Astrocyte of the spinal cord (primary cell): Measurements from ENCODE around the gene ASB10.

Experiments used
- DNase-seq: peaks from one replicate; pipeline ENCODE4 v3.0.0; 2011; ENCODE audit warnings: low read depth, low spot score
- H3K4me3 ChIP-seq: 2 replicates; pipeline ENCODE4 v1.5.1; 2011; ENCODE audit warnings: low read depth, mild to moderate bottlenecking, low read length, moderate library complexity
- in situ Hi-C: cut with HindIII; loops from 2 replicates; pipeline ENCODE4 v1.10.0; 2017; ENCODE audit warnings: low sequenced_read_pairs
- TF ChIP-seq, protein P1 (sequence below): IDR thresholded peaks from 2 replicates; pipeline ENCODE4 v1.5.1; 2012; ENCODE audit warnings: low read depth, mild to moderate bottlenecking, low read length, inconsistent platforms

Gene ASB10

DNA sequence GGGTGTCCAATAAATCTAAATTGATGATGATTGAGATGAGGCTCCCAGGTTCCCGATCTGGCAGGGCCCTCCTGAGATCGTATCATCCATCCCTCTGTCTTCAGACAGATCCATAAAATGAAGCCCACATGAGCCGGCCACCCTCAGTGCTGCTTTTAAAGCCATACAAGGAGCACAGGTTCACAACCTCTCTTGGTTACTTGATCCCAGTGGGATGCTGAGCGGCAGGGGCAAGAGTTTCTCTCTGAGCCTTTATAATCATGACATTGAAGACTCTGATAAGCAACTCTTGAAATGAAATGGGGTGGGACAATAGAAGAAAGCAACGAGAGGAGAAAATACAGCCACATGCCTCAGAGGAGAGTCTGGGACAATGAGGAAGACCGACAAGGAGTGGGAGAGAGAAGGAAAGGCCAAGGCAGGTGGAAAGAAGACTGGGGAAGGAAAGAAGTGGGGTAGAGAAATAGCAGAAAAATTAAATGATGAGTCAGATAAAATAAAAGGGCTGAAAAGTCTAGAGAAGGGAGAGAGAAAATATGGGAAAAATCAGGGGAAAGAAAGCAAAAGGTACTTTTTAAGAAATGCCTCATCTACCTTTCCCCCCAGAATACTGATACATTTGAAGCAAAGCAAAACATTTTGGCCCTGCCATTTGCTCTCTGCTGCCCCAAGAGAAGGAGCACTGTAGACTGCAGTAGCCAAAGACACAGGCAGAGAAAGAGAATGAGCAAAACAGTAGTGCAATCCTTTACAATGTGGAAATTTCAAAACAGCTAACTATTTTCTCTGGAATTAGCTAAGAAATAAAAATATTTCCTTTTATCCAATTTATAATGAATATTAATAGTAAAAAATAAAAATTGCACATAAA lies 34.2 kb downstream of the ASB10 start:
- TF ChIP-seq, protein P1, sequence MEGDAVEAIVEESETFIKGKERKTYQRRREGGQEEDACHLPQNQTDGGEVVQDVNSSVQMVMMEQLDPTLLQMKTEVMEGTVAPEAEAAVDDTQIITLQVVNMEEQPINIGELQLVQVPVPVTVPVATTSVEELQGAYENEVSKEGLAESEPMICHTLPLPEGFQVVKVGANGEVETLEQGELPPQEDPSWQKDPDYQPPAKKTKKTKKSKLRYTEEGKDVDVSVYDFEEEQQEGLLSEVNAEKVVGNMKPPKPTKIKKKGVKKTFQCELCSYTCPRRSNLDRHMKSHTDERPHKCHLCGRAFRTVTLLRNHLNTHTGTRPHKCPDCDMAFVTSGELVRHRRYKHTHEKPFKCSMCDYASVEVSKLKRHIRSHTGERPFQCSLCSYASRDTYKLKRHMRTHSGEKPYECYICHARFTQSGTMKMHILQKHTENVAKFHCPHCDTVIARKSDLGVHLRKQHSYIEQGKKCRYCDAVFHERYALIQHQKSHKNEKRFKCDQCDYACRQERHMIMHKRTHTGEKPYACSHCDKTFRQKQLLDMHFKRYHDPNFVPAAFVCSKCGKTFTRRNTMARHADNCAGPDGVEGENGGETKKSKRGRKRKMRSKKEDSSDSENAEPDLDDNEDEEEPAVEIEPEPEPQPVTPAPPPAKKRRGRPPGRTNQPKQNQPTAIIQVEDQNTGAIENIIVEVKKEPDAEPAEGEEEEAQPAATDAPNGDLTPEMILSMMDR = peak; percentile 34
- in situ Hi-C loops = no loop called here
- H3K4me3 ChIP-seq = no peak overlapping the region
- no peak for DNase-seq

DNA sequence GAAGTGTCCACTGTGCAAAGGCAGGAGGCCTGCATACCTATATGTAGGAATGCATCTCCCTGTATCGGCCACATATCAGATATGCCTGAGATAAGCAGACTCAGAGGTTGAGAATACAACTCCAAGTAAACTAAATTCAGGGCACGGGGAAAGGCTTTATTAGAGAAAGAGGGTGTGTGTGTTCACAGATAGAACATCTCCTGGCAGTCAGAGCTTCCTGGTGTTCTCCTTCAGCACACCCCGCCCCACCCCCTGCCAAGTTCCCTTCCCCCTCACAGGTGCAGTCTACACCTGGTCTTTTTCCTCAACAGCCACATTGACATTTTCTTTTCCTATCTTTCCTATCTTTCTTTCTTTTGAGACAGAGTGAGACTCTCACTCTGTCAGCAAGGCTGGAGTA lies 36.7 kb downstream of the ASB10 start:
- TF ChIP-seq, protein P1 = no peak
- DNase-seq = no peak
- in situ Hi-C loops = no loop called here
- no peak overlapping the region for H3K4me3 ChIP-seq

DNA sequence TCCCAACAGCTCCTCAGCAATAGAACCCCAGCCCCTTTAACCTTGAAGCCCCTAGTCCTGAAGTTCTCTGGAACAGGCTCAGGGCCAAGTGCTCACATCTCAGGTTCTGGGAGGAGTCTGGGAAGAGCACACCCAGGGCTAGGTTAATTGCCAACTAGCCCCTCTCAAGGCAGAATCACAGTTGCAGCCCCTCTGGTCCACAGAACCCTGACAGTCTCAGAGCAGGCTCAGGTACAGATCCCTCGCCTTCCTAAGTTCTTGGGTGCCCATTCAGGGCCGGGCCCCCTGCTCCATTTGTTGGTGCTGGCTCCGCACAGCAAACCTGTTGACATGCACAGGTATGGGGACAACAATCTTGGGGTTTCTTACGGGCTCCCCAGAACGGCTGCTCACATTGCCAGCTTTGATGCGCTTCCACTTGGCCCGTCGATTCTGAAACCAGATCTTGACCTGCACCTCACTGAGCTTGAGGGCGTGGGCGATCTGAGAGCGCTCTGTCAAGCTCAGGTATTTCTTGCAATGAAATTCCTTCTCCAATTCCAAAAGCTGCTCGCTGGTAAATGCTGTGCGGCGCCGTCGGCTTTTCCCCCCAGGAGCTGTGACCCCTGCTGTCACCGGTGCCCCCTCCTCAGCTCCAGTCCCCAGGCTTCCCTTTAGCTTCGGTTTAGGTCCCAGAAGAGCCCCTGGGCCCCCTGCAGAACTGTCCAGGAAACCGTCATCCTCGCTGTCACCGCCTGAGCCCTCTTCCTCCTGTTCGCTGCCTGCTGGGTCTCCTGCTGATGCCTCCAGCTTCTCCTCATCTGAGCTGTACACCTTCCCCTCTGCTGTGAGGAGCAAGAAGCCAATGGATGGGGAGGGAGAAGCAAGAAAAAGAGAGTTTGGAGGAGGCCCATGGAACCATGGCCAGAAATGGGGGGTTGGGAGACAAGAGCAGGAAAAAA lies 38.5 kb downstream of the ASB10 start:
- in situ Hi-C loops = no loop called here
- no peak for DNase-seq
- TF ChIP-seq, protein P1 = no peak
- H3K4me3 ChIP-seq = no peak overlapping the region

DNA sequence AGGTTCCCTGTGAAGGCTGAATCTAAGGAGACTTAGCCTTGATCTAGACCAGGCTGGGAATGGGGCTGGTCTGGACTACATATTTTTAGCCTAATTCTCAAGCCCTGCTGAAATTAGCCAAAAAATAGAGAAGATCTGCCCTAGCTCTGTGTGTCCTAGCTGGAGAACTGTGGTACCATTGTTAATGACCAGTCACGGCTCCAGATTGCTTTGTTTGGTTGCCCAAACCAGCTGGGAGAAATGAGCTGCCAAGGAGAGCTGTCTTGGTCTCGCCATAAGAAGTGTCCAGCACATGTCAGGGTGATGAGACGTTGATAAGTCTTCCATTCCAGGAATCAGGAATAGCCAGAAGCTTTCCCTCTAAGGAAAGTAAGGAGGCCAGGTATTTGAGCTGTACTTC lies 40.3 kb downstream of the ASB10 start:
- TF ChIP-seq, protein P1 = no peak
- no peak overlapping the region for H3K4me3 ChIP-seq
- no peak for DNase-seq
- in situ Hi-C loops = no loop called here

DNA sequence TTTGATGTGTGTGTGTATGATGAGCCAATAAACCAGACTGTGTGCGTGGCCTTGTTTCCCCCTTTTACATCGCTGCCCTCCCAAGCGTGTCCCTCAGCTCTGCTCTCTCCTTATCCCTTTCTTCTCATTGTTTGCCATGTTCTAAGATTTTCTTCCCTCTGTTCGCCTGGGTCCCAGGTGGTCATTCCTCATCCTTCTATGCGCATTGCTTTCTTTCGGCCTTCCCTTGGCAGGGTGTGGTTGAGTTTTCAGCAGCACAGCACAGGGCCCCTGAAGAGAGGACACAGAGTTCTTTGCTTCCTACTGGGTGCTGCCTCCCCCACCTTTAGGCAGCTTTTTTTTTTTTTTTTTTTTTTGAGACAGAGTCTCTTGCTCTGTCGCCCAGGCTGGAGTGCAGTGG lies 42.7 kb downstream of the ASB10 start:
- no peak overlapping the region for H3K4me3 ChIP-seq
- TF ChIP-seq, protein P1 = no peak
- no peak for DNase-seq
- in situ Hi-C loops = no loop called here

DNA sequence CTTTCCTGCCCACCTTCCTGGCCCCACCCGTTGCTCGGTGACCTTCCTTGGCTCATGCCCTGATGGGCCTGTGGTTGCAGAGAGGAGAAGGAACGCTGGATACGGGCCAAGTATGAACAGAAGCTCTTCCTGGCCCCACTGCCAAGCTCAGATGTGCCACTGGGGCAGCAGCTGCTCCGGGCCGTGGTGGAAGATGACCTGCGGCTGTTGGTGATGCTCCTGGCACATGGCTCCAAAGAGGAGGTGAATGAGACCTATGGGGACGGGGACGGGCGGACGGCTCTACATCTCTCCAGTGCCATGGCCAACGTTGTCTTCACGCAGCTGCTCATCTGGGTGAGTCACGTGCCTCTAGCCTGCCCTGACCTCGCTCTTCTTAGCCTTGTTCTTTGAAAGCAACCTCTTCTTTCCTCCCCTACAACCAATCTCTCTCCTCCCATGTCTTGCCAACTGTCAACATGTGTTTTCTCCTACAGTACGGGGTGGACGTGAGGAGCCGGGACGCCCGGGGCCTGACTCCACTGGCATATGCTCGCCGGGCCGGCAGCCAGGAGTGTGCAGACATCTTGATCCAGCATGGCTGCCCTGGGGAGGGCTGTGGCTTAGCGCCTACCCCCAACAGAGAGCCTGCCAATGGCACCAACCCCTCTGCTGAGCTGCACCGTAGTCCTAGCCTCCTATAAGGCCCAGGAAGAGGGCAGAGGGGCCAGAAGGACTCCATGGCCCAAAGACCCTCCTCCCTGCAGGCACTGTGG lies 43.6 kb downstream of the ASB10 start:
- H3K4me3 ChIP-seq = no peak overlapping the region
- TF ChIP-seq, protein P1 = no peak
- in situ Hi-C loops = no loop called here
- no peak for DNase-seq
